Measurements from ENCODE around the gene TIGAR.
A peak's percentile ranks its signal among the peaks of the same experiment; 100 is the strongest.

TIGAR gene, protein sequence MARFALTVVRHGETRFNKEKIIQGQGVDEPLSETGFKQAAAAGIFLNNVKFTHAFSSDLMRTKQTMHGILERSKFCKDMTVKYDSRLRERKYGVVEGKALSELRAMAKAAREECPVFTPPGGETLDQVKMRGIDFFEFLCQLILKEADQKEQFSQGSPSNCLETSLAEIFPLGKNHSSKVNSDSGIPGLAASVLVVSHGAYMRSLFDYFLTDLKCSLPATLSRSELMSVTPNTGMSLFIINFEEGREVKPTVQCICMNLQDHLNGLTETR

DNA sequence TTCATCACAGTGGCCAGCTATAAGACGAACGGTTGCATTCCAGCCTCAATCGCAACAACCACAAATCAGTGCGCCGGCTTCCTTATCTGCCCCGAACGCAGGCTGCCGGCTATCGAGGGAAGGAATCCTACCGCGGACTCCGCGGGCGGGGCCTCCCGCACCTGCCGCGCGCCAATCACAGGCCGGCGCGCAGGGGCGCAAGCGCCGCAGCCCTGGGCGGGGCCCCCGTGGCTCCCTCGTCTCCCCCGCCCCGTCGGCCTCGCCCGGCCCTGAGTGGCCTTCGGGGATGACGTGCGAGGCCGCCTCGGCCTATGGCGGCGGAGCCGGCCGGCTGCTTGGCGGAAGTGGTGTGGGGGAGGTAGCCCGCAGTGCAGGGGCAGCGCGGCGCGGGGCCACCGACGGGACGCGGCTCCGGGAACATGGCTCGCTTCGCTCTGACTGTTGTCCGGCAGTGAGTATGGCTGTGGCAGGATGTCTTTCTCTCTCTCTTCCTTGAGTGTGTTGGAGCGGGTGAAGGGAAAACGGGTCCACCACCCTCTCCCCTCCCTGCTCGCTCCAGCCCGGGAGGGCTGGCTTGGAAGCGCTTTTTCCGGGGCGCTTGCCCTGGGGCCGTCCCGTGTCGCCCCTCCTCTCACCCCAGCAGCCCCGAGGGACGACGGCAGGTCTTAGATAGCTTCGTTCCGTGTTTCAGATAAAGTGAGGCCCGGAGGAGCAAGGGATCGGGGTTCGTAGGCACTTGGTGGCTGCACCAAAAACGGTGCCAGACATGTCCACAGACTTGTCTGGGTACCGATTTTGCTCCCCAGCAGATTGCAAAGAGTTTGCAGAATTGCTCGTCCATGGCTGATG, at the start of gene TIGAR:
TSS of gene TIGAR (plus strand) at position 361 of the 849 bp plus-strand sequence. CDS start at position 420, 59 bp downstream.
- DNase-seq = peak; percentile 96

DNA sequence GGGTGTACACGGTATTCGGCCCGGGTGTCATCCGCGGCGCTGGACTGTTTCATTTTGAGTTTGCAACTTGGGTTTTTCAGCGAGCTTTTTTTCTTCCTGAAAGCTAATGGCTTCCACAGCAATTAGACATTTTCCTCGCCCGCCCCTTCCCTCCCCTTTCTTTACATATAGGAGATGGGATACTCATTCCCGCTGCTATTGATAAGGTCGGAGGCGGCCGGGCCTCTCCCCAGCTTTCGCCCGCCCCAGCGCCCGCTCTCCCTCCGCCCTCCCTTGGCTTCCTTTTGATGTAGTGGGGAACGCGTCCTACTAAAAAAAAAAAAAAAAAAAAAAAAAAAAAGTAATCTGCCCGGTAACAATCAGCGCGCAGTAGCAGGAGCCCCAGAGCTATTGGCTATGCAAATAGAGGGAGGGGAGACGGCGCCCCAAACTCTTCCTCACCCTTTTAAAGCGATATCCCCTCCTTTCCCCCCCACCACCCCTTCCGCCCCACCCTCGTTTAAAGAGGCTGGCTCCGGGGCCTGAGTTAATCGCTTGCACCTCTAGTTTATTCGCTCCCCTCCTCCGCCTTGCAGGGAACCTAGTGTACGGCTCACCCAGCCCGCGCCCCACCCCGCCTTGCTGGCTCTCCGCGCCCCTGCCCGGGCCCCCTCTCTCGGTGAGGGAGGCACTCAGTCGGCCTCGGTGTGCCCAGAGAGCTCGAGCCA, 49.1 kb upstream of the TIGAR start:
- peak; percentile 34 for DNase-seq

DNA sequence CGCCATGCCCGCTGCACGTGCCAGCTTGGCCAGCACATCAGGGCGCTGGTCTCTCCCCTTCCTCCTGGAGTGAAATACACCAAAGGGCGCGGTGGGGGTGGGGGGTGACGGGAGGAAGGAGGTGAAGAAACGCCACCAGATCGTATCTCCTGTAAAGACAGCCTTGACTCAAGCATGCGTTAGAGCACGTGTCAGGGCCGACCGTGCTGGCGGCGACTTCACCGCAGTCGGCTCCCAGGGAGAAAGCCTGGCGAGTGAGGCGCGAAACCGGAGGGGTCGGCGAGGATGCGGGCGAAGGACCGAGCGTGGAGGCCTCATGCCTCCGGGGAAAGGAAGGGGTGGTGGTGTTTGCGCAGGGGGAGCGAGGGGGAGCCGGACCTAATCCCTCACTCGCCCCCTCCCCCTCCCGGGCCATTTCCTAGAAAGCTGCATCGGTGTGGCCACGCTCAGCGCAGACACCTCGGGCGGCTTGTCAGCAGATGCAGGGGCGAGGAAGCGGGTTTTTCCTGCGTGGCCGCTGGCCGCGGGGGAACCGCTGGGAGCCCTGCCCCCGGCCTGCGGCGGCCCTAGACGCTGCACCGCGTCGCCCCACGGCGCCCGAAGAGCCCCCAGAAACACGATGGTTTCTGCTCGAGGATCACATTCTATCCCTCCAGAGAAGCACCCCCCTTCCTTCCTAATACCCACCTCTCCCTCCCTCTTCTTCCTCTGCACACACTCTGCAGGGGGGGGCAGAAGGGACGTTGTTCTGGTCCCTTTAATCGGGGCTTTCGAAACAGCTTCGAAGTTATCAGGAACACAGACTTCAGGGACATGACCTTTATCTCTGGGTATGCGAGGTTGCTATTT, 48.4 kb upstream of the TIGAR start:
- peak; percentile 20 for DNase-seq

DNA sequence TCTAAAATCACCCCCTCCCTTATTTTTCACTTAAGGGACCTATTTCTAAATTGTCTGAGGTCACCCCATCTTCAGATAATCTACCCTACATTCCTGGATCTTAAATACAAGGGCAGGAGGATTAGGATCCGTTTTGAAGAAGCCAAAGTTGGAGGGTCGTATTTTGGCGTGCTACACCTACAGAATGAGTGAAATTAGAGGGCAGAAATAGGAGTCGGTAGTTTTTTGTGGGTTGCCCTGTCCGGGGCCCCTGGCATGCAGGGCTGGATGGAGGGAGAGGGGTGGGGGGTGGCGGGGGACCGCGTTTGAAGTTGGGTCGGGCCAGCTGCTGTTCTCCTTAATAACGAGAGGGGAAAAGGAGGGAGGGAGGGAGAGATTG, 47.8 kb upstream of the TIGAR start:
- no peak for DNase-seq

DNA sequence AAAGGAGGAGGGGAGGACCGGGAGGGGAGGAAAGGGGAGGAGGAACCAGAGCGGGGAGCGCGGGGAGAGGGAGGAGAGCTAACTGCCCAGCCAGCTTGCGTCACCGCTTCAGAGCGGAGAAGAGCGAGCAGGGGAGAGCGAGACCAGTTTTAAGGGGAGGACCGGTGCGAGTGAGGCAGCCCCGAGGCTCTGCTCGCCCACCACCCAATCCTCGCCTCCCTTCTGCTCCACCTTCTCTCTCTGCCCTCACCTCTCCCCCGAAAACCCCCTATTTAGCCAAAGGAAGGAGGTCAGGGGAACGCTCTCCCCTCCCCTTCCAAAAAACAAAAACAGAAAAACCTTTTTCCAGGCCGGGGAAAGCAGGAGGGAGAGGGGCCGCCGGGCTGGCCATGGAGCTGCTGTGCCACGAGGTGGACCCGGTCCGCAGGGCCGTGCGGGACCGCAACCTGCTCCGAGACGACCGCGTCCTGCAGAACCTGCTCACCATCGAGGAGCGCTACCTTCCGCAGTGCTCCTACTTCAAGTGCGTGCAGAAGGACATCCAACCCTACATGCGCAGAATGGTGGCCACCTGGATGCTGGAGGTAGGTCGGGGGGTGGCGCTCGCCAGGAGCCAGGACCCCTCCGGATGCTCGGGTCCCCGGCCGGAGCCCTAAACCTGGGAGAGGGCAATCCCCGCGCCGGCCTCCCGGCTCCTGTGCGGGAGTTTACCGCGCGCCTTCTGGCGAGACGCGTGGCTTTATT, 47.2 kb upstream of the TIGAR start, which contains the start of gene CCND2:
TSS of gene CCND2 (plus strand) at position 111 of the 744 bp plus-strand sequence. CDS start at position 390, 279 bp downstream.
- DNase-seq = peak; percentile 67

DNA sequence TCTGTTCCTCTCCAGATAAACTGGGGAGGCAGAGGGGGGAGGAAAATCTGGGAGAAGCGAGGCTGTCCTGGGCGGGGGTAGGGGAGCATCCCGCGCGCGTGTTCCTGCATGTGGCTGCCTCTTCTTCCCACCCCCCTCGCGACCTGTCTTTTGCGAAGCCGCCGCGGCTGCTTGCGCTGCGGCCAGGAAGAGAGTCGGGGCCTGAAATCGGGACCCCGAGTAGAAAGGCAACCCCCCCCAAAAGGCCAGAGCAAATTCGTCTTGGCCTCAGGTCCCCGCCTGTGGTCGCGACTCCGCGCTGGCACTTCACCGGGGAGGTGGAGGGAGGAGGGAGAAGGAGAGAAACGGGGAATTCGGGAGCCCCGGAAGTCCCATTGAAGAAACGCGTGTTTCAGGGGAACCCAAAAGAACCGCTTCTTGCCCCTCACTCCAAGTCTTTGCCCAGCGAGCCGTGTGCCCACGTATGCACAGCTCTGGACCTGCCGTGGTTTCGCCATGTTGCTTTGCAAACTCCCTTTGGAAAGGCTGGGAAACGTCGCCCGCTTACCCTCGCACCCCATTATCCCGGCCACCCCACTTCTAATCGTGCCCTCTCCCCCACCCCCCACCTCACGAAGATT, 46.5 kb upstream of the TIGAR start:
- DNase-seq = no peak

DNA sequence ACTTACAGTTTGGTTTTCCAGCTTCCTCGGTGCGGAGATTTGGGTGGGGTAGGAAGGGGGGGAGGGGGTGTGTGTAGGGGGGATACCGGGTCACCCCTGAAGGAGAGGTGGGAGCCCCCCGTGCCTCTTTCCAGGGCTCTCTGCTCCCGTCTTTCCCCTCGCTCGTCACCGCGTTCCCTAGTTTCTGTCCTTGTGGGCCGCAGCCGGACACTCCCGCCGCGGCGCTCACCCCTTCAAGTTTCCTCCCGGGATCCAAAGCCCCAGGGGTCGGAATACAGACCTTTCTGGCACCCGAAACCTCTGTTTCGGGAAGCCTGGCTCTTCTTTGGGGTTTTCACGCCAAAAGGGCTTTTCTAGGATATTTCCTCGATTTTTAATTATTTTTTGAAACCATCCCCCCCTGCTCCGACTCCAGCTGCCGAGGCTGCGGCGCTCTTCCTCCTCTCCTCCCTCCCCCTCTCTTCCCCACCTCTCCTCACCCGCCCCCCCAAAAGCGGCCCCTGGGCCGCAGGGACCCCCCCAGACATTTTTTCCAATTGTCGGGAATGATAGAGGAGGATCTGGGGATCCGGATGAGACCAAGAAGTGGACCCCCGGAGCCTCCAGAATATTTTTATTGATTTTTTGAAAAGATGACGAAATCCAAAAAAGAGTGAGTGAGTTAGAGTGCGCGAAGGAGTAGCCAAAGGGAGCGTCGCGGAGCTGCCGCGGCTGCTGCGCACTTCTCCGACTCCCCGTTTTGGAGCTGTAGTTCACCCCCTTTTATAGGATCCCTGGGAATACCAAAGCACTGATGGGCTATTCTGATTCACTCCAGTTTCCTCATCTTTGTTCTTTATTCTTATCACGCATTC, 45.8 kb upstream of the TIGAR start:
- DNase-seq = no peak

DNA sequence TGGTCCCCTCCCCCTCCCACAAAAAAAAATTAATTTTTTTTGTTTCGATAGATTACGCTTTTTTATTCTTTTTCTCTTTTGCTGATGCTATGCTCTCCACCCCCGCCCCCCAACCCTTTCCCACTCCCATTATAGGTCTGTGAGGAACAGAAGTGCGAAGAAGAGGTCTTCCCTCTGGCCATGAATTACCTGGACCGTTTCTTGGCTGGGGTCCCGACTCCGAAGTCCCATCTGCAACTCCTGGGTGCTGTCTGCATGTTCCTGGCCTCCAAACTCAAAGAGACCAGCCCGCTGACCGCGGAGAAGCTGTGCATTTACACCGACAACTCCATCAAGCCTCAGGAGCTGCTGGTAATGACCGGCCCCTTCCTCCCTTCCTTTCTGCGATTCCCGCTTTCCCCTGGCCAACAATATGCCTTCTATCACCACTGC, 45.1 kb upstream of the TIGAR start:
- DNase-seq = no peak

DNA sequence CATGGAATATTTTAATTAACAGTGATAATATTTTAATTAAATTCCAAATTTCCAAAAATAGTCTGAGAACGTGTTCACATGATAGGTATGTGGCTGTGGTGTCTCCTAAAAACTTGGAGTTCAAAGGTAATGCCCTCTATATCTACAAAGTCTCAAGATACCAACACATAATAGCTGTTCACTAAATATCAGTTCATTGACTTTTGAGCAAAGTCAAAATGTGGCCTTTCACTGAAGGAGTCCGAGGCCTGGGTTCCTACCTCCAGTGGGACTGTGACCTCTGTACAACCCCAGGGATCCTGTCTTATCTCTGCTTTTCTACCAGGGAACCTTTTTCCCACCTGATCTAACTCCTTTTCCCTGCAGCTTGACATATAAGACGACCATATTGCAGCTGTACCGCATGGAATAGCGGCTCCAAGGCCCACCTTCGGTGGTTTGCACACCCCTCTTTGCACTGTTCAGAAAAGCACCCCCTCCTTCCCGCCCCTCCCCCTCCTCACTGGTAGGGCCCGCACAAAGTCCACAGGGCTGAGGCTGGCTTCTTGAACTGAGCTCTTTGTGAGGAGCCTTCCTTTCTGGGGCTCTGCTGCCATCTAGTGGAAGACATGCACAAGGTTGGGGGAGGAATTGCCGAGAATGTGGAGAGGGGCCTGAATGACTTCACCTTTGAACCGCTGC, 44.3 kb upstream of the TIGAR start:
- peak; percentile 87 for DNase-seq

DNA sequence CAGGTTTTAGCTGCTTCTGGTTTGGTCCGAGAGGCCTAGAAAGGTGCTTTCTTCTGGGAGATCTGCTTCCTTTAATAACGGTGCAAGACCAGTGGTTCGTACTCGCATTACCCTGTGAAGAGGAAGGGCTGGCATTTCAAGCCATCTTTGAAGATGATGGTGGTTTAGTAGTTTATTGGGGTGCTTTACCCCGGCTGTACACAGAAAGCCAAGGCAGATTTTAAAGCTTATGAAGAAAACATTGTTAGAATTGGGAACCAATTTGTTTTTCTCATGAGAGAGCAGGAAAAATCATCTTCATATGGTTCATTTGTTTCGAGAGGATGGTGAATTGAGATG, 43.8 kb upstream of the TIGAR start:
- no peak for DNase-seq

DNA sequence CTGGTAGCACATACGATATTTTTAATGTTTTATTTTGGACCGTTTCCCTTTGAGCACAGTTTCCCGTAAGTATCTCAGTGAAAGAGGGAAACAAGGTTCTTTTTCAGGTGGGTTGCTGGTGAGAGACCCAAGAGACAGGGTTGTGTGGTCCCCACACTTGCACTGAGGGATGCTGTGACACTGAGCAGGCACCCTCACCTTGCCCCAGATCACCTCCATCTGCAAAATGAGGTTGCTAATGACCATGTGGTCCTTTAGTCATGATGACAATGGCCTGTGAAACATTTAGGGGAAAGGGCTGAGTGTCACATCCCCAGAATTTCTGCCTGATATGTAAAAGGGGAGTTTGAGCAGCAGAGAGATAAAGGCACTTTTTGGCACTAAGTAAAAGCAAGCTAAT, 43.2 kb upstream of the TIGAR start:
- no peak for DNase-seq

DNA sequence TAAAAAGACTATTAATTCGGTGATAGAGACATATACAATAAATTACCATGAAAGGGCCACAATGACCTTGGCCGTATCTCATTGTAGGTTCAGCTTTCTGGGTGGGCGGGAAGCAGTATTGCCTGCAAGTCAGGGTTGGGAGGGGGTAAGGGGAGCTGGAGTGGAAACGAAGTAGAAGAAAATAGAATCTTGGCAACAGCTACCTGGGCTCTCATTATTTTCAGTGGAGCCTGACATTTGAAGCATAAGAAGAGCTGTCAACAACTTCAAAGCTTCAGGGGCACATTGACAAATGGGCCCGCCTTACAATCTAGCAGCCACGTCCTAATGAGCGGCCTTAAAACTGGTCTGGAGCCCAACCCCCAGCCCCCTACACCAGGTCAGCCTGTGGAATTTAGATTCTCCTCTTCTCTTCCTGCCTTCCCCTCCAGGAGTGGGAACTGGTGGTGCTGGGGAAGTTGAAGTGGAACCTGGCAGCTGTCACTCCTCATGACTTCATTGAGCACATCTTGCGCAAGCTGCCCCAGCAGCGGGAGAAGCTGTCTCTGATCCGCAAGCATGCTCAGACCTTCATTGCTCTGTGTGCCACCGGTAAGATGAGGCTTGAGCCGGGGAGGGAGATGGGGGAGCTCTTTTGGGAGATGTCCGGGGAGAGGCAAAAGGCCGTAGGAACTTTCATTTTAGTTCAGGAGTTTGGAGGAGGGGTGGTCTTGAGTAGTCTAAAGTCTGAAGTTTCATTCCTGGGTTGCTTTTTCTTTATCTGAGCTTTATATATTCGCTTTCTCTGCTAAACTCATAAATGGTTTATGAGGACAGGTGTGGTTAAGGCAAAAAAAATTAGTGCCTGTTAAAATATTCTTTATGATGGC, 42.5 kb upstream of the TIGAR start:
- DNase-seq = peak; percentile 25

DNA sequence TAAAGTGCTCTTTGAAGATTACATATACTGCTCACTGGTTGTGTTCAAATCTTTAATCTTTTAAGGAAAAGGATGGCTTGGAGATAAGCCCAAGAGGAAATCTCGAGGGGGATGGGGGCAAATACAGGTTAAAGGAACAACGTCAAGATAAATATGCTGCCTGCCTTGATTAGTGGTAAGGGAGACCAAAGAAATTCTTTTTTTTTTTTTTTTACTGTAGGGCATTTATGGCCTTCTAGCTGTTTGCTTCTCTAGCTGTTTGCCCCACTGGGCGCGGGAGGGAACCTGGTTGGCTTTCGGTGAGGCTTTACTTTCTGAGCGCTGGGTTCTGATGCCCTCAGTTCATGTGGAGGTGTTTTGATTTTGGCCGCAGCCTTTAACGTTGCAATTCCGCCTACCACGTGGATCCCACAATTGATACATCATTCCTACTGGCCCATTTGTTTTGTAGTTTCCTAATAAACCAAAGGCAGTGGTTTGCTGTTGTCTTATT, 41.8 kb upstream of the TIGAR start:
- DNase-seq = no peak

DNA sequence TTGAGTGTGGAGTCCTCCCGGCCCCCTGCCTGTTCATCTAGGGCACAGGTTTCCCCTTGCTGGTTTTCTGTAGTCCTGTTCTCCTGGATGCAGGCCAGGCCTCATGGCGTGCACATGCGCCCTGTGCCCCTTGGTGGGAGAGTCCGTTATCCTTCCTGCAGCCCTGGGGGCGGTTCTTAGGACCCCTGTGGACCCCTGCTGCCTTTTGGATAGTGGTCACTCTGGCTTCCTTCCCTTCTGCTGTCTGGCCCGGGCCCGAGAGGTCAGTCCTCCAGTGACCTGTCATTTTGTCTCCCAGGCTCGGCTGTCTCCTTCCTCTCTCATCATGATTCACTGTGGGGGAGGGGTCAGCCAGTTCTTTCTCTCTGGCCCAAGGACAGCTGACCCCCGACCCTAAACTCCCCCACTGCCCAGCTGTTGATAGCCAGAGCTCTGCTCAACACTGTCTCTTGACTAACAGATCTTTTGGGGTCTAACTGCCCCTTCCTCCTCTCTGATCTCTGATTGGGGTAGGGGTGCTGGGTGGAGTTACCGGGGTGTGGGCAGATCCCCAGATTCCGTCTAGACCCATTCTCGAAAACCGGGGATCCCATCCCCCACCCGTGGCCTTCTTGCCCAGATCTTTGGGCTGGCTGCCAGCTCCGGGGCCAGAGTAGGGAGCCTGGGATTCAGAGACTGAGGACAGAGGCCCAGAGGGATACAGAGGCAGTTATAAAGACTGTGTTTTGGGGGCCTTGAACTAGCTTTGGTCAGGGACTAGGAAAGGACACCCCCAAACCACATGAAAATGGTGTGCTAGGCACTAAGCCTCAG, 40.5 kb upstream of the TIGAR start:
- DNase-seq = no peak

DNA sequence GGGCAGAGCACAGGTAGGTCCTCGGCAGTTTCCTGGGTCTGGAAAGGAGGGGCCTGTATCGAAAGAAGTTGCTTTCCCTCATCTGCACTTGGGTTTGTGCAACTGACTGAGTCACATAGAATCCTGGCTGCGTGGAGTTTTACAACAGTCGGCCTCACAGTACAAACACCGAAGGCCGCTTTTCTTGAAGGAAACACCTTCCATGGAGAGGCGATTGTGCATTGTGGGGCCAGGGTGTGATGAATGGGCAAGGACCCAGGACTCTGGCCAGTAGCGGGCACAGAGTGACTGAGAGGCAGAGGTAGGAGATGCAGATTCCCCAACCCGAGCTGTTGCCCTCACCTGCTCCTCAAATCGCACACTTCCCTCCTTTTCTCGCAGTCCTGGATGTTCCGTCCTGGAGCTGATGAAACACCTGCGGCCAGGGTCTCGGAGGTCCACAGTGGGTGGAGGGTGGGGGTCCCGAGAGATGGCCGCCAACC, 39.8 kb upstream of the TIGAR start:
- no peak for DNase-seq

DNA sequence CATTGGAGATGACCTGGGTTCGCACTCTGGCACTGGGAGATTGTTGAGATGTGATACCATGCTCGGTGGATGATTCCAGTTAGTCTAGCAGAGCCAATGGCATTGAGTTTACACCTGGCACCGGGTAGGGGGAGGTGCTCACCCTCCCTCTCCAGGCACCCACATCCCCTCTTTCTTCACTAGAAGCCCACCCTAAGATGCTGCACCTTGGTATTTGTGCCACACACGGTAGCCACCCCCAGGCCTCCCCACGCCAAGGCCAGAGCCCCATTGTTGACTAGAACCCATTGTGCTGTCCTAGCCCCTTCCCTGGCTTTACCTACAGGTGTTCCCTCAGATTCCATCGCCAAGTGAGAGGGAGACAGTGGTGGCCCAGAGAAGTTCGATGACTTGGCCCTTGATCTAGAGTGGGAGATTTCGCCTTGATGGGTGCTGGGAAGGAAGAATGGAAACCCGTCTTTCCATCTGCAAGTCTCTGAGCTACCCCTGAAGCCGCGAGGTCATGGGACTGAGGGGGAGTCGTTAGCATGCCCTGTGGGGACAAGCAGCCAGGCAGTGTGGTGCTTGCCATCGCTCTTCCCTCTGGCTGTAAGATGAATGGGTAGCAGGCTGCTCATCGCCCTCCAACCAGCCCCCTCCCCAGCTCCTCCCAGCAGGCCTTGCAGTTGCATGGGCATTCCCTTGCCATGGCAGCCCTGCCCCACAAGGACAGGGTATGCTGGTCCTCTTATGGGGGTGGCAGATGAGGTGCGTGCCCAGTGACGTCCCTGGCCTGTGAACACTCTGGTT, 38.7 kb upstream of the TIGAR start:
- DNase-seq = no peak

Measured in midbrain (tissue), 1 donor.